Measurements from ENCODE around the gene GRK7.

GRK7 gene

GRCh38 chr3:141763088-141763750 is at the start of gene GRK7:
Gene GRK7, plus strand, starts transcription at chr3:141763408. Its CDS starts 14,877 bp downstream, at chr3:141778285.
- DNase-seq (ENCODE audit: low read depth): no peak

DNA sequence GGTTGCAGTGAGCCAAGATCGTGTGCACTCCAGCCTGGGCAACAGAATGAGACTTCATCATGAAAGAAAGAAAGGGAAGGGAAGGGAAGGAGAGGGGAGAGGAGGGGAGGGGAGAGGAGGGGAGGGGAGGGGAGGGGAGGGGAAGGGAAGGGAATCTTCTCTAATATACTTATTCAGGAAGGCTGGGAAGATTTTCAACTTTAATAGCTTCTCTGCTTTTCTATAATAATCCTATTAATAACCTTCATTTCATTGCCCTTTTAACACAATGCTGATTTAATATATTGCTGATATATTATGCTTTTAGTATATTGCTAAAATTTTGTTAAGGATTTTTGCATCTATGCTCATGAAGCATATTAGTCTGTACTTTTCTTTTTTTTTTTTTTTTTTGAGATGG is 48.5 kb upstream of the GRK7 start:
- DNase-seq (ENCODE audit: low read depth): no peak

DNA sequence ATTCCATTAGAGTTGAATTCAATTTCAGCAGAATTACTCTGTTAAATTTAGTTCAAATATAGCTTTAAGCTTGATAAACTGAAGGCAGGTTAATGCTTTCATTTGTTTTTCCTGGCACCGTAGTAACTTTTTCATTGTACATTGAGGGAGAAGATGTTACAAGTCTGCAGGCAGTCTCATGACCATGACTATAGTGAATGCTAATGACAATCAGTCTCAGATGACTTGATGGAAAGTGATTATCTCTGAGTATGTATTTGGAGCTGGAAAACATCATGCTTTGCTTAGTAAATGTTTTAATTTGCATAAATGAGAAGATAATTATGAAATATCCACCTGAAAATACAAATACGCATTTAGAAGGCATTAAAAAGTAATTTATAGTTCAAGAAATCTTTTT is 41.1 kb upstream of the GRK7 start:
- DNase-seq (ENCODE audit: low read depth): no peak

DNA sequence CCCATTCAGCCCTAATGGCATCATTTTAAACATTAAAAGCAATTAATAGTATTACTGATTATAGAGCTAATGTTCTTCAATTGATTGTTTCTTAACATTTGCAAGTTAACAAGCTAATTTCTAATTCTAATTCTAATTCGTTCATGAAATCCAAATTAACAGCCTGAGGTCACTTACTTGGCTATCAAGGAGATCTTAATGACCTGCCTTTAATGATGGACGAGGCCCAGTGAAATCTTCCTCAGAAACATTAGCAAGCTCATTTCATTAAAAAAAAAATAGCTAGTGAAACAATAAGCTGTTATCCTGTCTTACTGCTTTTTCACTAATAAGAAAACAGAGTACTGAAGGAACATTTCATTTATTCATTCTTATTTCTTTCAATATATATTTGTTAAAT is 40.6 kb upstream of the GRK7 start:
- DNase-seq (ENCODE audit: low read depth): no peak

DNA sequence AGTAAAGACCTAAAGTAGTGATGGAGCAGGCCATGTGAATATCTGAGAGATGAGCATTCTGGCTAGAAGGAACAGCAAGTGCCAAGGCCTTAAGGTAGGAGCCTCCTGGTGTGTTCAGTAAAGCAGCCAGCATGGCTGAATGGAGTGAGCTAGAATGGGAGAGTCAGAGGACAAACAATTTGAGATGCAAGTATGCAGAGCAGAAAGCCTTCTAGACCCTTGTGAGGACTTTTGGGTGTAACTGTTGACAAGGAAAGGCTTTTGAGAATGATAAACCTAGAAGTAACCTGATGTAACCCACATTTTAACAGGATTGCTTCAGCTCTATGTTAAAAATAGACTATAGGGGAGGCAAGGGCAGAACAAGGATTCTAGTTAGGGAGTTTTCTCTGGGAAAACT is 40.0 kb upstream of the GRK7 start:
- DNase-seq (ENCODE audit: low read depth): peak; percentile 13

- no peak for DNase-seq (ENCODE audit: low read depth)
Observed at GRCh38 chr3:141724186-141724585, 39.0 kb upstream of the GRK7 start.

GRCh38 chr3:141725036-141725435 is 38.2 kb upstream of the GRK7 start:
- peak; percentile 54 for DNase-seq (ENCODE audit: low read depth)

GRCh38 chr3:141726483-141726882 is 36.7 kb upstream of the GRK7 start:
- no peak for DNase-seq (ENCODE audit: low read depth)

DNA sequence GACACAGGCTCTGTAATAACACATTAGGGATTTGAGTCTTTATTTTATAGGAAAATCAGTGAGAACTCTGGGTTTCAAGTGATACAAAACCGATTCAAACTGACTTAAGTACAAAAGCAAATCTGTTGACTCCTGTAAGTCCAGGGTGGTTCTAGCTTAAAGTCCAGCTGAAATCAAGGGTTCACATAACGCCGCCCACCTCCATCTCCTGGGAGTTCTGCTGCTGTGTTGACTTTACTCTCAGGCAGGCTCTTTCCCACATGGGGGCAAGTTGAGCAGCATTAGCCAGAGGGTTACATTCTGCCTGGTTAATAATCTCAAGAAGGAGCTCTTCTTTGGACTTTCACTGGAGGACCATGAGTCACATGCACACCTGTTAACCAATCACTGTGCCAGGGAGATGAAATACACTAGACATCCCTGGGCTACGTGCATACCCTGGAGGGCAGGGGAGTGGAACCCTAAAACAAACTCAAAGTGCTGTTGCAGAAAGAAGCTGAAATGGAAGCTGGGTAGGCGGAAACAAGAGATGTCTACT is 34.8 kb upstream of the GRK7 start:
- DNase-seq (ENCODE audit: low read depth): no peak

GRCh38 chr3:141729240-141729639 is 34.0 kb upstream of the GRK7 start:
- DNase-seq (ENCODE audit: low read depth): no peak

GRCh38 chr3:141735176-141735575 is 28.0 kb upstream of the GRK7 start:
- DNase-seq (ENCODE audit: low read depth): peak; percentile 88

DNA sequence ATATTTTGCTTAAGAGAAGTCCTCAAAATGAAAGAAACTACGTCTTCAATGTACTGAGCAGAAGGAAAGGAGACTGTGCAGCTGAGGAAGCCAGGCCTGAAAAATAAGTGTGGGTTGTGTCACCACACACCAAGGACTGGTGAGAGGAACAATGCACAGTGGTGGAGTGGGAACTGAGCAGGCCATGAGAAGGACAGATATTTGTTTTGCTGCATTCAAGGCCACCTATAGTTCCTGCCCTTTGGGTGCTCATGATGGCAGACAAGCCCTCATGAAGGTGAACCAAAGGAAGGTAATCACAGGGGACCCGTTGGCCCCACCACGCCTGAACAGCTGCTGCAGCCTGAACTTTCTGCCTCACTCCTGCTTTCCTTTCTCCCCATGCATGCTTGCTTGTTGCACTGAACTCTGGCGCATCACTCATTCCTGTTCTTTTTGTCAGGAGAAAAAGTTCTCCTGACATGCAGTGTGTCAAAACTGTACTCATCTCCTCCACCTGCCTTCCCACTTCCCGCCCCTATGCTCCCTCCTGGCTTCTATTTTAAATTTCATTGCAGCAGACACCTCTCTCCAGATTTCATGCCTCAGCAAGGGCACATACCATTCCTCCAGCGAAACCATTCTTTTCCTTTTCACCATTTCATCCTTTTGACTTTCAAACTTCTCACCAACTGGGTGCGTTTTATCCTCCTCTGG is 27.3 kb upstream of the GRK7 start:
- peak; percentile 19 for DNase-seq (ENCODE audit: low read depth)

DNA sequence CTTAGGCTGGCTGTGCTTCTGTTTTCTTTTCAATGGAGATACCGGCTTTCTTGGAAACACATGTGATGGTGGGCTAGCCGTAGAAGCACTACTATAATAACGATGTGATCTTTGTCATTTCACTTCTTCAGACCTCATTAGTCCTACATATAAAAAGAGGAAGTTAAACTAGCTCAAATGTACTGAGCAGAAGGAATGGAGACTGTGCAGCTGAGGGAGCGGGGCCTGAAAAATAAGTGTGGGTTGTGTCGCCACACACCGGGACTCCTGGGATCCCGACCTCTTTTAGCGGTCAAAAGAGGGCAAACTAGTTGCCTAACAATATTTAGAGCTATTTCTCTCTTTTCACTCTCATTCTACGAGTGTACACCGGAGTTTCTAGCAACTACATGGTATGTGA is 26.1 kb upstream of the GRK7 start:
- DNase-seq (ENCODE audit: low read depth): no peak

DNA sequence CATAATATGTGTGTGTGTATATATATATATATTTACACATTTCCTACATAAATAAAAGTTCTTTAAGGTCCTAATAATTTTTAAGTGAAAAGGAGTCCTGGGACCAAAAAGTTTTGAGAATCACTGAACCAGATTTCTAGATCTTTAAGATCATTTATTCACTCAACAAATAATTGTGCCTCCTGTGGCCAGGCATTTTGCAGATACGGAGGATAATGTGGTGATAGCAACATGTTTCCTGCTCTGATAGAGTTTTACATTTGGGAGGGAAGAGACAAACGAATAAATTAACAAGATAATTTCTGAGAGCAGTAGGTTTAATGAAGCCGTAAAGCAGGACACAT is 25.6 kb upstream of the GRK7 start:
- DNase-seq (ENCODE audit: low read depth): no peak

DNA sequence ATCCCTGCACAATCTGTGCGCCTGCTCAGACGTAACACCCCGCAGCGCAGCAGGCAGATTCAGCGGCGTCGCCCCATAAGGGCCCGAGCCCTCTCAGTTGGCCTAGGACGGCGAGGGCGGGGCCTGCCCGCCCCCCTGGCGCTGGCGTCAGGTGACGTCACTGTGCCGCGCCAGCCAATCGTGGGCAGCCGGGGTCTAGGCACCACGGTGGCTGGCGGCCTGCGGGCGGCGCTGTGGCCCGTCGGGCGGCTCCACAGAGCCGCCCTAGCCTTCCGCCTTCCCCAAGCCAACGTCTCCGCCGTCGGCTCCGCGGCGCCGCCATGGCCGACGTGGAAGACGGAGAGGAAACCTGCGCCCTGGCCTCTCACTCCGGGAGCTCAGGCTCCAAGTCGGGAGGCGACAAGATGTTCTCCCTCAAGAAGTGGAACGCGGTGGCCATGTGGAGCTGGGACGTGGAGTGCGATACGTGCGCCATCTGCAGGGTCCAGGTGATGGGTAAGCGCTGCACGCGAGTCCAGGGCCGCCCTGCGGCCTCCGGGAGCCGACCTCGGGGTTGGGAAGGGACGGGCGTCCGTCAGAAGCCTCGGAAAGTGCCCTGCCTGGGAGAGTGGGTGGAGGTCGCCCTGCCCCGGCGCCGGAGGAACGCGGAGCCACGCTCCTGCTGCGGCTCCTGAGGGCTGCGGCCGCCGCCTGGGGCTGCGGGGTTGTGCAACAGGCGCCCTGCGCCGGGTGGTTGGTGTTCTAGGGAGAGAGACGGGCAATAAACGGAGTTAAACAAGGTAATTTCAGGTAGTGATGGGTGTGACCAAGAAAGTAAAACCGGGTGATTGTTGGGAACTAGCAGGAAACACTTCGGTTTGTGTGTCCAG is 25.0 kb upstream of the GRK7 start, which contains the start of gene RNF7:
TSS of gene RNF7 (plus strand) at position 277 of the 869 bp plus-strand sequence. CDS start at position 321, 44 bp downstream.
- peak; percentile 95 for DNase-seq (ENCODE audit: low read depth)

DNA sequence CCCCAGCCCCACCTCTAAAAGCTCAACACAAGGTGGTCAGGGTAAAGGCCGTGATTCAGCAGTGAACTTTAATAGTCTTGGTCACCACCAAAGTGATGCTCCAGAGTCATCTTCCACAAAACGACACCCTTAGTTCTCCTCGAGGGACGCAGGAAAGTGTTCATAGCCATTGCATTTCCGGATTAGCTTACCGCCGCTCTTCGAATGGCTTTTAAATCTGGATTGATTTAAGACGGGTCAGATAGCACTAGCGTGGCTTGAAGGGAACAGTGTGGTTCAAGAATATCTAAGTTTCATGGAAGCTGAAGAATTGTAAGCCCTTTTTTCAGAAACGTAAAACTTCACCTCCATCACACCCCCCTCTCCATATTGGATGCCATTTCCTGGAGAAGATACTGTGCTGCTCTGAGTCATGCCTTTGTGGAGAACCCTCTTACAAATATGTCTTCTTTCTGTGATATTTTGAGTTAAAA is 24.3 kb upstream of the GRK7 start:
- peak; percentile 60 for DNase-seq (ENCODE audit: low read depth)

GRCh38 chr3:141739731-141740130 is 23.5 kb upstream of the GRK7 start:
- no peak for DNase-seq (ENCODE audit: low read depth)

- DNase-seq (ENCODE audit: low read depth): no peak
Observed at GRCh38 chr3:141740349-141740748, 22.9 kb upstream of the GRK7 start.

- DNase-seq (ENCODE audit: low read depth): no peak
Observed at GRCh38 chr3:141743305-141743704, 19.9 kb upstream of the GRK7 start.

DNA sequence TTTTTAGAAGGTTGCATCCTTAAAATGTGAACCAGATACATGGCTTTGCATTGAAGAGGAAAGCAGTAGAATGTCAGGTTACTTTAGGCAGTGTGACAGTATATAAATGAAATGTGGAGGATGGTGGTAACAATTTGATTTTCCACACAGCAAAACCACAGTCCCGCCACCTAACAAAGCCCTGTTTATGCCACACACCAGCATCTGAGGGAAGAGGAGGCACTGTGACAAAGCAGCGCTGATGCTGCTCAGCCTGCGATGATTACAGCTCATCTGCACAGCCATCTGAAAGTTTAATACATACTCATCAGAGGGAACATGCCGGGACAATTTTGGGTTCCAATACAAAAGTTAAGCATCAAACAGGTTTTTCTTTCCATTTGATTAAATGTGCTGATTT is 16.2 kb upstream of the GRK7 start:
- no peak for DNase-seq (ENCODE audit: low read depth)

- DNase-seq (ENCODE audit: low read depth): no peak
Observed at GRCh38 chr3:141753399-141753798, 9.8 kb upstream of the GRK7 start.

DNA sequence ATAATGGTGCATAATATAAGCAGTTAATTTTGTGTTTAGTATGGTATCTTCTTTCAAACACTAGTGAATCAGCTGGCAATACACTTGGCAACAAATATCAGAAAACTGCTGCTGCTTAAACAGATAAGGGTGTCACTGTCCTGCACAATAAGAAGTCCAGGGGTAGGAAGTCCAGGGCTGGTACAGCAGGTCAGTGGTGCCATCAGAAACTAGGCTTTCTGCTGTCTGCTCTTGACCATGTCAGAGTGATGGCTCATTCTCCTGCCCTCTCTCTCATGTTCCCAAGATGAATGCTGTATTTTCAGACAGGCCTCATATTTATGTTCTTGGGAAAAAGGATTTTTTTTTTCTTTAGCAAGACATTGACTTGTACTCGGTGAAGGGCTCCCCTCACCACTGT is 9.2 kb upstream of the GRK7 start:
- DNase-seq (ENCODE audit: low read depth): no peak

Data from EH (cell line).